ENCODE measurements around the gene PIP5KL1. TPM values are rescaled to one million over a fixed set of nuclear protein-coding genes. Genes with fewer than 3 reads are reported as not detected.

The PIP5KL1 gene
- total RNA-seq, 4 donors from 2014 or later = 0.44 to 2.3 (median 1.0) TPM; not detected in 1

DNA sequence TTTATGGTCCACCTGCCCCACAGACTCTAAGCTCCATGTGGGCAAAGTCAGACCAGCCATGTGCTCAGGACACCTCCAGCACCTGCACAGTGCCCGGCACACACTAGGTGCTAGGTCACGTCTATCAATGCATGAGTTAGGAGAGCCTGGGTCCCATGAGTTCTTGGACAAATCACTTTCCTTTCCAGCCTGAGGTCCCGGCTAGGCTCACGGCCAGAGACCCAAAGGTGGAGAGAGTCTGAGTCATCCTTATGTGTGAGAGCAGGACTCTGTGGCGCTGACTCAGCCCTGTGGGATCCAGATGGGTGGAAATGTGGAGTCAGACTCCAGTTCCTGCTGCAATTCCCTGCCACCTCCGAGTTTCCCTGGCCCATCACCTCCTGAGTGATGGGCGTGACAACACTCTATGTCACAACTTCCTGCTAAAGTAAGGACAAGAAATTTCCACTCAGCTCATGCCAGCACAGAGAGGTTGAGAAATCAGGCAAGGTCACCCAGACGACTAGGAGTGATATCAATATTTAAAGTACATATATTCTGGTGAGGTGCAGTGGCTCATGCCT lies 11.2 kb downstream of the PIP5KL1 start:
- TF ChIP-seq, protein P1, sequence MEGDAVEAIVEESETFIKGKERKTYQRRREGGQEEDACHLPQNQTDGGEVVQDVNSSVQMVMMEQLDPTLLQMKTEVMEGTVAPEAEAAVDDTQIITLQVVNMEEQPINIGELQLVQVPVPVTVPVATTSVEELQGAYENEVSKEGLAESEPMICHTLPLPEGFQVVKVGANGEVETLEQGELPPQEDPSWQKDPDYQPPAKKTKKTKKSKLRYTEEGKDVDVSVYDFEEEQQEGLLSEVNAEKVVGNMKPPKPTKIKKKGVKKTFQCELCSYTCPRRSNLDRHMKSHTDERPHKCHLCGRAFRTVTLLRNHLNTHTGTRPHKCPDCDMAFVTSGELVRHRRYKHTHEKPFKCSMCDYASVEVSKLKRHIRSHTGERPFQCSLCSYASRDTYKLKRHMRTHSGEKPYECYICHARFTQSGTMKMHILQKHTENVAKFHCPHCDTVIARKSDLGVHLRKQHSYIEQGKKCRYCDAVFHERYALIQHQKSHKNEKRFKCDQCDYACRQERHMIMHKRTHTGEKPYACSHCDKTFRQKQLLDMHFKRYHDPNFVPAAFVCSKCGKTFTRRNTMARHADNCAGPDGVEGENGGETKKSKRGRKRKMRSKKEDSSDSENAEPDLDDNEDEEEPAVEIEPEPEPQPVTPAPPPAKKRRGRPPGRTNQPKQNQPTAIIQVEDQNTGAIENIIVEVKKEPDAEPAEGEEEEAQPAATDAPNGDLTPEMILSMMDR (IDR thresholded peaks at IDR 0.05; ENCODE audit: low read depth) = no peak

DNA sequence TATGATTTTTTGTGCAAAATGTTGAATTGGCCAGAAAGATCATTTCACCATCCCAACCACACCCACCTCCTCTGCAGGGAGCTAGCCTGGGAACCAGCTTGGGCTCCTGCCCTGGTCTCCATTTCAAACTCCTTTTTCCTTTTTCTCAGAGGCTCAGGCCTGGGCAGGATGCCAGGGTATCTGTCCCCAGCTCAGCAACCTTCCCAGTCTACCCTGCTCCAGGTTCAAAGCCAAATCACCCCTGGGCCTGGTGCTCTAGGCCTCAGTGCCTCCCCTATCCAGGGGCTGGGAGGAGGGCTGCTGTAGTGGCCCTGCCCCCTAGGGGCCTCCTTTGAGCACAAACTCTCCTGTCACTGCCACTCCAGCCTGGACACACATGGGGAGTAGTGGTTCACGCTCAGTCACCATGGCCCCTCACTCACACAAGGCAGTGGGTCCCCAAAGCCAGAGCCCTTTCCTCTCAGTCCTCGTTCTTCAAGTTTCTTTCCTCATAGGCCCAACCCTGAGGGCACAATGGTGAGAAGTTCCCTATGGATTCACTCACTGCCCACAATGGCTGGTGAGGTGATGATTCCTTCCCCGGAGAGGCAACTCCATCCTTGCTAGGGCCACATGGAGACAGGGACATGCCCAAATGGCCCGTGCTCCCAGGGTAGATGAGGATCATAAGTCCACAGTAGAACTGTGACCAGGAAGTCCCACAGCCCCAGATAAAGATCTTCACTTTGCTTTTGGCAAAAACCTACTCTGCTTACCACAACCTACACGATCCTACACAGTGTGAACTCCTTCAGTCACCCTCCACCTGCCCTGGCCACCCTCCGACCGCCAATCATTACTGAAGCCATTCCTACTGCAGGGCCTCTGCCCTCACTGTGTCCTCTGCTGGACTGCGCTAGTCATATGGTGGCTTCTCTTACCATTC lies 12.1 kb downstream of the PIP5KL1 start:
- TF ChIP-seq, protein P1 (IDR thresholded peaks at IDR 0.05; ENCODE audit: low read depth) = no peak

DNA sequence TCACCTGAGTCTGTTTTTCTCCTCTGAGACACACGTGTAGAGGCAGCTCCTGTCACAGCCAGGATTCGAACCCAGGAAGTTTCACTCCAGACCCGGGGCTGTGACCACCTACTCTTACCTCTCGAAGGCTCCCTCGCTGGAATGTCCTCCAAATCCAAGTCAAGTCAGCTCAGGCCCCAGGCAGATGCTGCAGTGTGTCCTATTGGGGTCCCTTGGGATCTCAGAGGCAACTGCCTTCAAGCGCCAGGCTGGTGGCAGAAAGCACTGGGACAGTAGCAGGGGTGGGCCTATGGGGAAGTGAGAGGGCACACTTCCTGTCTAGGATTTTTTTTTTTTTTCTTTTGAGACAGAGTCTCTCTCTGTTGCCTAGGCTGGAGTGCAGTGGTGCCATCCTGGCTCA lies 13.0 kb downstream of the PIP5KL1 start:
- TF ChIP-seq, protein P1 (IDR thresholded peaks at IDR 0.05; ENCODE audit: low read depth) = no peak

DNA sequence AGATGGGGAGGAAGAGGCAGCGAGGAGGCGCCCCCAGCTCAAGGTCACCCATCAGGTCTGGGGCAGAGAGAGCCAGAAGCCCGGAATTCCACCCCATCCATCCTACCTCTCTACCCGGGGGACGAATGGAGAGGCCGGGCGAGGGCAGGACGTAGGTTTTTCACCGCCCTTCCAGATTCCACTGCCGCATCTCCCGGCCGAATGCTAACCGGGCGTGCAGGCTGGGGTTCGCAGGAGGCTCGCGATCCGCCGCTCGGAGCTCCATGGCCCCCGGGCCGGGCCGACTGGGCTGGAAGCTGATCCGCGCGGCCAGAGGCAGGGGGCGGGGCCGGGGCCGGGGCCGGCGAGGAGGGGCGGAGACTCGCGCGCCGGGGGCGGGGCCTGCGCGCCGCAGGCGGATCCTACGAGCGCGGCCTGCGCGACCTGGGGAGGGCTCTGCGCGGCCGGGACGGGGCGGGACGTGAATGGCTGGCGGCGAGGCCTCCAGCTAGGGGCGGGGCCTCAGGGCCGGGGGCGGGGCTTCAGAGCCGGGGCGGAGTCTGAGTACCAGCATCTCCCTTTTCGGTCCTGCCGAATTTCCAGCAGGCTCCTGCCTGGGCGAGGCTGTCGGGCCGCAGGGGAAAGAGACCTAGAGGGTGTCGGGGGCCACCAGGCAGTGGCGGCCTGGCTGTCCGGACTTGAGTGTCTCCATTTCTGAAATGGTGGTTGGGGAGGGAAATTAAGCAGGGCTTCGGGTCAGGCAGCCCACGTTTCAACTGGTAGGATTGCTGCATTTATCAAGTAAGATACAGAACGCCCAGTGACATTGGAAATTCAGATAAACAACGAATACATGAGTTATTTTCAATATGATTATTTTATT lies 13.6 kb downstream of the PIP5KL1 start, which contains the start of gene ST6GALNAC4:
ST6GALNAC4 (minus strand) TSS at position 322 of the 862 bp plus-strand sequence. CDS start 622 bp downstream, outside the sequence.
- TF ChIP-seq, protein P1 (IDR thresholded peaks at IDR 0.05; ENCODE audit: low read depth) = no peak

DNA sequence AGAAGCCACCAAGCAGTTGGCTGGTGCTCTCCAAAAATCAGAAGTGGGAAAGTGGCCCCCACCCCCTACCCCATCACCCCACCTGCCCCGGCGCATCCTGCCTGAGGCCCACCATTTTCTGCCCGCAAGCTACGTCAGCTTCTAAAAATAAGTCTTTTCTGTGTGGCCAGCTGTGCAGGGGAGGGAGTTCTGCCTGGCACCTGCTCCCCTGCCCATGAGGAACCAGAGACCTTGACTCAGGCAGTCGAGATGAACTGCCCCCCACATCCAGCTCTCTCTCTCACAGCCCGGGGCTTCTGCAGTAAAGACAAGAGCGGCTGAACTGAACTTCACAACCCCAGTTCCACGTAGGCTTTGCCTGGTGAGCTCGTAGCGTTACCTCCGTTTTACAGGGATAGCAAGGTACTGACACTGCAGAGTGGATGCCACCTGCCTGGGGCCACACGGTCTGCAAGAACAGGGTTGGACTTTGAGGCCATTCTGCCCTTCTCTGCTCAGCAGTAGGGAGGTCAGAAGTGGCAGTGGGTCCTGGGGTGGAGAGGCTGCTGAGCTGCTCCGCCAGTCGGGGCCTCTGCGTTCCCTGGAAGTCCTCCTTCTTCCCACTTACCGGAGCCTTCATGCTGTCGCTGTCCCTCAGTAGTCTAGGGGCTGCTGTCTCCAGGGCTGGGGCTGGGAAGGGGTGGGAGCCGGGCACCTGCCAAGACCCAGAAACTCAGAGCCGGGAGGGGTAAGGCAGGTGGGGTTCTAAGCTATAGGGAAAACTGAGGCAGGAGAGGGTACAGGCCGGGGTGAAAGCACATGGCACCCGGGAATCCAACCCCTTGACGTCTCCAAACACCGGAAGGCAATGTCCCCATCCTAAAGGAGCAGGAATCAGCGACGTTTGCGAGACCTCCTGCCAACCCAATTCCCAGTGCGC lies 14.5 kb downstream of the PIP5KL1 start:
- TF ChIP-seq, protein P1 (IDR thresholded peaks at IDR 0.05; ENCODE audit: low read depth) = no peak

DNA sequence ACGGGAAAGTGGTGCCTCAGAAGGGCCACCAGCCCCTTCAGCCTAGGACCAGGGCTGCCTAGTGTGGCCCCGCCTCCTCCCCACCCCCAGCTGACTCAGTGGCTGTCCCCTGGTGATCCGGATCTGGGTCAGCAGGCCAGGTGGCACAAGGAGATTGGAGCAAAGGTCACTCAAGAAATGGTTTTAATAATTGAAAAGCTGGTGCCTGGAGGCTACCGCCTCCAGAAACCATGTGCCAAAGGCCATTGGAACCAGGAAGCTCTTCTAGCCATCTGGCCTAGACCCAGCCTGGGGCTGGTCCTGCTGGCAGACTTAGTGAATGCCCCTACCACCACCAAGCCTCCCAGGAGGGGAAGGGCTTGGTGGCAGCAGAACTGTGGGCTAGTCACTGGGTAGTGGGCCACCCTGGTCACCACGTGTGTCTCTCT lies 15.2 kb downstream of the PIP5KL1 start:
- TF ChIP-seq, protein P1 (IDR thresholded peaks at IDR 0.05; ENCODE audit: low read depth) = no peak

All from subcutaneous adipose tissue (tissue), 4 donors.